GM12874 (cell line): ENCODE data around the gene ENOPH1.

Experiments used
- TF ChIP-seq, protein P1 (sequence below): IDR thresholded peaks from 2 replicates; pipeline ENCODE4 v1.5.1; 2011; ENCODE audit warnings: low read depth, mild to moderate bottlenecking, control low read depth, low read length, moderate library complexity; ENCODE audit not compliant: insufficient read depth

The ENOPH1 gene

DNA sequence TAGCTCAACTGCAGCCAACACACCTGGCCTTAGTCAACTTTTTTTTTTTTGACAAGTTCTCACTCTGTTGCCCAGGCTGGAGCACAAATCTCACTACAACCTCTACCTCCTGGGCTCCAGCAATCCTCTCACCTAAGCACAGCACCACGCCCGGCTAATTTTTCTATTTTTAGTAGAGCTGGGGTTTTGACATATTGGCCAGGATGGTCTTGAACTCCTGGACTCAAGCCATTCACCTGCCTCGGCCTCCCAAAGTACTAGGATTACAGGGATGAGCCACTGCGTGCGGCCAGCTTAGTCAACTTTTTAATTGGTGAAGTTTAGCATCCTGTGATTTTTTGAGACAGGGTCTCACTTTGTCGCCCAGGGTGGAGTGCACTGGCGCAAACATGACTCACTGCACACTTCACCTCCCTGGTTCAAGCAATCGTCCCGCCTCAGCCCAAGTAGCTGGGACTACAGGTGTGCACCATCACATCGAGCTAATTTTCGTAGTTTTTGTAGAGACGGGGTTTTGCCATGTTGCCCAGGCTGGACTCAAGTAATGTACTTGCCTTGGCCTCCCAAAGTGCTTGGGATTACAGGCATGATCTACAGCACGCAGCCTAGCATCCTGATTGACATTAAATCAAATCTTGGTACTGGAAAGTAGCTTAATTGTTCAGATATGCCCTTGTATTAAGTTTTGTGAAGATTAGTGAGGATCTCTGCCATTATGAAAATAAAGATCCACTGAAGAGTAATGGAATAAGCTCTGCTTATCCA is 8.4 kb upstream of the ENOPH1 start:
- TF ChIP-seq, protein P1, sequence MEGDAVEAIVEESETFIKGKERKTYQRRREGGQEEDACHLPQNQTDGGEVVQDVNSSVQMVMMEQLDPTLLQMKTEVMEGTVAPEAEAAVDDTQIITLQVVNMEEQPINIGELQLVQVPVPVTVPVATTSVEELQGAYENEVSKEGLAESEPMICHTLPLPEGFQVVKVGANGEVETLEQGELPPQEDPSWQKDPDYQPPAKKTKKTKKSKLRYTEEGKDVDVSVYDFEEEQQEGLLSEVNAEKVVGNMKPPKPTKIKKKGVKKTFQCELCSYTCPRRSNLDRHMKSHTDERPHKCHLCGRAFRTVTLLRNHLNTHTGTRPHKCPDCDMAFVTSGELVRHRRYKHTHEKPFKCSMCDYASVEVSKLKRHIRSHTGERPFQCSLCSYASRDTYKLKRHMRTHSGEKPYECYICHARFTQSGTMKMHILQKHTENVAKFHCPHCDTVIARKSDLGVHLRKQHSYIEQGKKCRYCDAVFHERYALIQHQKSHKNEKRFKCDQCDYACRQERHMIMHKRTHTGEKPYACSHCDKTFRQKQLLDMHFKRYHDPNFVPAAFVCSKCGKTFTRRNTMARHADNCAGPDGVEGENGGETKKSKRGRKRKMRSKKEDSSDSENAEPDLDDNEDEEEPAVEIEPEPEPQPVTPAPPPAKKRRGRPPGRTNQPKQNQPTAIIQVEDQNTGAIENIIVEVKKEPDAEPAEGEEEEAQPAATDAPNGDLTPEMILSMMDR = no peak

DNA sequence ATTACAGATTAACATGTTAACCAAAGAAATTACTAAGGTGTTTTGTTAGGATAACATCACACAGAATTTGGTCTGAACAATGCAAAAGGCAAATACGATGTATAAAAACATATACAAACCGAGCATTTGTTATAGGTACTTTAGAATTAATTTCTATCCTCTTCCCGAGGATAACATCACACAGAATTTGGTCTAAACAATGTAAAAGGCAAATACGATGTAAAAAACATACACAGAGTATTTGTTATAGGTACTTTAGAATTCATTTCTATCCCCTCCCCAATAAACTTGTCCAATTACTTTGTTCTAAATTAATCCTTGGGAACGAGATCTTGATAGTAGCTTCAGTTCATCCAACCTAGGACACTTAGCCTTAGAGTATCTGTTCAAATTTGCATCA is 7.8 kb upstream of the ENOPH1 start:
- TF ChIP-seq, protein P1 = no peak

DNA sequence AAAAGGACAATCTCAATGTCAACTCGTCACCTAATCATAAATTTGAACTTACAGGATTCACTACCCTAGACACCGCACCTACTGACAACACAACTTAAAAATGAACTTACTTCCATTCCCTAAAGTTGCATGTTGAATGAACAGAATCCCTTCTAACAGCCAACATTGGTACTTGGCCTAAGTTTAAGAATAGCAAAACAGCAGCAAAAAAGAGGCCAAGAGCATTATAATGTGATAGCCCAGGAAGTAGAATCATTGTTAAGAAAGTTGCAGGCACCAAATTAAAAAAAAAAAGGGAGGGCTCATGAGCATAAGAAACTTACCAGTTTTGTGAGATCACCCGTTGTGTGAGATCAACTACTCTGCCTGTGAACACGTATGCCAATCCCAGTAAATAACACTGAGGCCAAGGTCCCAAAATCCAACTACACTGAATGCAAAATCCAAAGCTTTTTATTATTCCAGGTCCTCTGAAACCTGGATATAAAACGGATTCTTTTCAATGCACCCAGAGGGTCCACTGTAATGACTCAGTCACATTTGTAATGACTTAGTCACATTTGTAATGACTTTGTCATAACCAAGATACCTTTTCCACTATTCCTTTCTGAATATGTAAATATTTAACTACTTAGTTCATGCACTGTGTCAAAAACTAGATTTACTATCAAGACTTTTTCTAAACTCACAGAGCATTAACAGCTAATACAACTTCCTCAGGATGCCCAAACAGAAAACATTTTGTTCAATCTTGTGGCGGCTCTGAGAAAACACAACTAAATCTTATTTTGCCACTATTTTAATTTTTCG is 6.9 kb upstream of the ENOPH1 start:
- TF ChIP-seq, protein P1 = no peak

DNA sequence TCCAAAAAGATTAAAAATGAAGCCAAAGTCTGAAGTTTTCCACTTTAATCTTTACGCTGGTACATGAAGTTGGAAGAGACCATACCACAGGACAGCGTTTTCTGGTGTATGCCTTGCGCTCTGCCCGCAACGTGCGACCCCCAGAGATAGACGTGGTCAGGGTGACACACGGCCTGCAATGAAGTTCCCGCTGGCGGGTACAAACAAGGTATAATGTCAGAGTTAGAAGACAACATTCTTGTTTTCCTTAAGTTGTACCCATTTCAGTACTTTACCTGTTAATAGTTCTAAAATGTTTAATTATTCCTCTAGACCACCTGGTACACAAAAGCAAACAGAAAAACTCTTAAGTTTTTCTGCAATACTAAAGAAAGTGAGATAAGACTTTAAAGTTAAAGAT is 4.9 kb upstream of the ENOPH1 start:
- TF ChIP-seq, protein P1 = no peak

DNA sequence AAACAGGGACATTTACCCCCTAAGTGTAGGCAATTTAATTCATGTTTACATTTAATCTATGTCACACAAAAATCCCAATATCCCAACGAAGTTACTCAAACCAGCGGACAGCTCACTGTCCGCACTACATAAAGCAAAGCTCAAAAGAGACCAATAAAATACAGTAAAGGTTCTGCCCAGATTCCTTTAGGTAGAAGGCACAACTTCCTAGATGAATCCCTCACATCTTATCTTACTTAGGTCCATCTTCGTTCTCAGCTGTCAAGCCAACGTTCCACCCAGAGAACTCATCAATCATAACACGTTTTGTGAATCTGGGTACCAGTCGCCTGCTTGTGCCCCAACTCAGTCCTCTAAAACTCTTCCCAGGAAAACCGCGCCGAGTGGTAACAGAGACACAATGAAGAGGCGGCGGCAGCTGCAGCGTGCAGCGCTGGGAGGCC is 1.8 kb upstream of the ENOPH1 start:
- TF ChIP-seq, protein P1 = no peak

DNA sequence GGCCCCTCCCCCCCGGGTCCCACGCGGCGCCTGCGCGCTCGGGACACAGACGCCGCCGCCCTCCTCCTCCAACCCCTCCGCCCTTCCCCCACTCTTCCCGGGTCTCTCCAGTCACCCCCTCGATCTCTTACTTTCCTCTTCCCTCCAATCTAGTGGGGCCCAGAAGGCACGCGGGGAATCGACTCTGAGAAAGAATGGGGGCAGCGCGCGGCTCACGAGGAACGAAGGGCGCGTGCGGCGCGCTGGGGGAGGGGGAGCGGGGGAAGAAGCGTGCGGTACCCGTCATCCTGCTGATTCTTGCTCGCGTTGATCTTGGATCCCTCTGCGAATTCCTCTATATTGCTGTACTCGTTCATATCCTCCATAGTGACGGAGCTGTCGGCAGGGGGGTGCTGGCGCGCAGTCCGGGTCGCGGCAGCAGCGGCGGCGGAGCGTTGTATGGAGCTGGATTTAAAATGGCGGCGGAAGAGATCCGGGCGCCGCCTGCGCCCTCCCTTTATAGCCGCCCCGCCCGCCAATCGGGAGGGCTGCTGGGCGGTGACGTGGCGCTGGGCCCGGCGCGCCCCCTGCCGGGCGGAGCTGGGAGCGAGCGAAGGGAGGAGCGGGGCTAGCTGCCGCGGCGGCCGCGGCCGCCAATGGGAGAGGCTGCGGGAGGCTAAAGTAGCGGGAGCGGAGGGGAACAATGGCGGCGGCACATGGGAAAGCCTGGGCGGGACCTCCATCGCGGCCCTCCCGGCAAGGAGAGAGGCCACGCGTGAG is 1.2 kb upstream of the ENOPH1 start:
- TF ChIP-seq, protein P1 = peak; percentile 87

DNA sequence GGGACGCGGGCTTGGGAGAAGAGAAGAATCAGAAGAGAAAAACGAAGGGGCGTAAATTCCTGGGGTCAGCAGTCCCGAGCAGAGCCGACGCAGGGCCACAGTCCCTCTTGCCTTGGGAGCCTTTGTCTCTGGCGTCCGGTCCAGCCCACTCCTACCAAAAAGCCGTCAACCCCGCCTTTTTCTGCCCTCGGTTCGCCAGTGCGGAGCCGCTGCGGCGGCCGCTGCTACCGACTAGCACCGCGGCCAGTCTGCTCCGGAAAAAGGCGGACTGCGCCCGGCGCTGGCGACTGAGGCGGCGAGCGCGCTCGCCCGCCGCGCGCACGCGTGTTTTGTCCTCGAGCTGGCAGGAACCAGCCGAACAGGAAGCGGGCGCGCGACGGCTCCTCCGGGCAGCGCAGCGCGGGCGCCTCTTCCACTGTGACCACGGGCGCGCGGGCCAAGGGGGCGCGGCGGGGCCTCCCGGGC is 630 bp upstream of the ENOPH1 start:
- TF ChIP-seq, protein P1 = no peak
